PC-3 (cell line): Measurements from ENCODE around the gene PLA2G3. TPM values are rescaled to one million over a fixed set of nuclear protein-coding genes. Genes with fewer than 3 reads are reported as not detected.

Experiments used
- ATAC-seq: fragments of 200-7000 bp; cut with Tn5 transposase; 2 replicates; pipeline ENCODE4 v1.9.1; 2020; ENCODE audit warnings: mild to moderate bottlenecking, moderate library complexity
- BruUV-seq: library from RNA; stranded (reverse); fragments of 400-500 nt; replicated peaks from 2 replicates; lab custom pipeline; 2021; lab: Mats Ljungman, UMichigan
- CTCF ChIA-PET: fragments of 300-600 bp; sonication (Branson Sonifier 250); formaldehyde crosslinking; loops from one replicate; lab custom pipeline; 2022; ENCODE audit warnings: antibody characterized with exemption; lab: Charles Lee
- POLR2A ChIA-PET: fragments of 300-600 bp; sonication (Branson Sonifier 250); formaldehyde crosslinking; loops from one replicate; lab custom pipeline; 2022; ENCODE audit warnings: antibody characterized with exemption; ENCODE audit not compliant: unreplicated experiment; lab: Charles Lee
- DNase-seq: peaks from one replicate; pipeline ENCODE4 v3.0.0-alpha.2; 2015
- H2AFZ ChIP-seq: fragments of 300-600 bp; sonication (generic); 2 replicates; pipeline ENCODE4 v1.6.0; 2016; ENCODE audit warnings: antibody characterized with exemption, low read length
- H3F3A ChIP-seq: fragments of 300-600 bp; sonication (generic); one replicate; pipeline ENCODE4 v1.6.0; 2017; ENCODE audit warnings: antibody characterized with exemption, low read length, control low read depth, mild to moderate bottlenecking; ENCODE audit not compliant: unreplicated experiment
- H3K27ac ChIP-seq: fragments of 300-600 bp; sonication (generic); 2 replicates; pipeline ENCODE4 v1.5.1; 2016; ENCODE audit warnings: mild to moderate bottlenecking, low read length
- H3K27me3 ChIP-seq: fragments of 300-600 bp; sonication (generic); 2 replicates; pipeline ENCODE4 v1.6.1; 2016; ENCODE audit warnings: low read length, mixed read lengths
- H3K36me3 ChIP-seq: fragments of 300-600 bp; sonication (generic); 2 replicates; pipeline ENCODE4 v1.6.1; 2016; ENCODE audit warnings: low read depth, mixed run types, low read length, mixed read lengths
- H3K4me1 ChIP-seq: fragments of 300-600 bp; sonication (generic); 2 replicates; pipeline ENCODE4 v1.5.1; 2016; ENCODE audit warnings: low read length; ENCODE audit not compliant: insufficient read depth
- H3K4me2 ChIP-seq: fragments of 300-600 bp; sonication (generic); 2 replicates; pipeline ENCODE4 v1.6.0; 2016; ENCODE audit warnings: low read length
- H3K4me3 ChIP-seq: fragments of 300-600 bp; sonication (generic); 2 replicates; pipeline ENCODE4 v1.5.1; 2016; ENCODE audit warnings: mild to moderate bottlenecking, low read length, mixed read lengths
- H3K79me2 ChIP-seq: fragments of 300-600 bp; sonication (generic); 2 replicates; pipeline ENCODE4 v1.6.1; 2017; ENCODE audit warnings: low read length, mixed read lengths
- H3K9ac ChIP-seq: fragments of 300-600 bp; sonication (generic); 2 replicates; pipeline ENCODE4 v1.6.0; 2016; ENCODE audit warnings: mild to moderate bottlenecking, low read length
- H3K9me2 ChIP-seq: fragments of 300-600 bp; sonication (generic); replicated peaks from 2 replicates; pipeline ENCODE4 v1.6.1; 2016; ENCODE audit warnings: mixed run types, low read length, mixed read lengths
- H3K9me3 ChIP-seq: fragments of 300-600 bp; sonication (generic); 2 replicates; pipeline ENCODE4 v1.6.1; 2016; ENCODE audit warnings: low read length, mixed read lengths
- H4K20me1 ChIP-seq: fragments of 300-600 bp; sonication (generic); 2 replicates; pipeline ENCODE4 v1.6.1; 2016; ENCODE audit warnings: low read length, mixed read lengths
- CTCF ChIP-seq: fragments of 300-600 bp; sonication (generic); conservative IDR thresholded peaks from 2 replicates; pipeline ENCODE4 v1.5.1; 2017; ENCODE audit warnings: antibody characterized with exemption, low read depth, mild to moderate bottlenecking, low read length
- EZH2 ChIP-seq: fragments of 300-600 bp; sonication (generic); IDR thresholded peaks from one replicate; pipeline ENCODE4 v1.6.1; 2017; ENCODE audit warnings: antibody characterized with exemption, mild to moderate bottlenecking, low read length; ENCODE audit not compliant: unreplicated experiment
- EZH2phosphoT487 ChIP-seq: fragments of 300-600 bp; sonication (generic); IDR thresholded peaks from 2 replicates; pipeline ENCODE4 v1.6.1; 2018; ENCODE audit warnings: mild to moderate bottlenecking, antibody characterized with exemption, low read length, borderline replicate concordance
- intact Hi-C: fragments of 100-400 bp; cut with micrococcal nuclease; formaldehyde crosslinking; loops from 2 replicates; pipeline ENCODE4 v1.9.0; 2023
- total RNA-seq: library from RNA; depleted of rRNA; stranded (reverse); fragments of >200 nt; gene quantifications from 2 replicates; pipeline ENCODE4 v1.2.3, GENCODE V29; 2014

The PLA2G3 gene
- total RNA-seq, 1 experiment from 2014 or later = not detected

GRCh38 chr22:31094021-31094551, 46.2 kb downstream of the PLA2G3 start:
- no peak overlapping the region for H3K9ac ChIP-seq
- H3K4me2 ChIP-seq = no peak overlapping the region
- ChIA-PET POLR2A (no interaction called here), CTCF (no interaction called here)
- no peaks in the 10 kb centered on the region for H3K4me1 ChIP-seq
- intact Hi-C loops = no loop called here
- ATAC-seq (no peak), DNase-seq (no peak)
- no peaks in the 10 kb centered on the region for H3K27me3 ChIP-seq
- H3F3A ChIP-seq = no peaks in the 10 kb centered on the region
- BruUV-seq = no TSS peak
- H4K20me1 ChIP-seq = no peaks in the 10 kb centered on the region
- no peak overlapping the region for H3K4me3 ChIP-seq
- no peaks in the 10 kb centered on the region for H3K9me2 ChIP-seq
- no peak overlapping the region for H2AFZ ChIP-seq
- H3K27ac ChIP-seq = no peak overlapping the region
- TF ChIP-seq EZH2phosphoT487 = no peak
- H3K9me3 ChIP-seq = no peaks in the 10 kb centered on the region
- peaks cover 32% of the 10 kb centered on the region; the same call in 1 of the 2 replicates for H3K36me3 ChIP-seq
- H3K79me2 ChIP-seq = no peaks in the 10 kb centered on the region

GRCh38 chr22:31093086-31093850, 47.0 kb downstream of the PLA2G3 start:
- Histone ChIP-seq H4K20me1 (no peaks in the 10 kb centered on the region), H3K4me3 (no peak overlapping the region), H3K36me3 (peaks cover 32% of the 10 kb centered on the region; the same call in 1 of the 2 replicates), H3K9me2 (no peaks in the 10 kb centered on the region), H3K4me1 (no peaks in the 10 kb centered on the region), H3K27me3 (no peaks in the 10 kb centered on the region), H3K79me2 (no peaks in the 10 kb centered on the region), H3K9me3 (no peaks in the 10 kb centered on the region), H2AFZ (no peak overlapping the region), H3K4me2 (no peak overlapping the region), H3K9ac (no peak overlapping the region), H3K27ac (no peak overlapping the region), H3F3A (no peaks in the 10 kb centered on the region)
- ChIA-PET CTCF (no interaction called here), POLR2A (no interaction called here)
- TF ChIP-seq CTCF = no peak
- TF ChIP-seq EZH2 = no peak
- no peak for TF ChIP-seq EZH2phosphoT487
- ATAC-seq (no peak), DNase-seq (no peak)
- intact Hi-C loops = no loop called here
- BruUV-seq = no TSS peak

DNA sequence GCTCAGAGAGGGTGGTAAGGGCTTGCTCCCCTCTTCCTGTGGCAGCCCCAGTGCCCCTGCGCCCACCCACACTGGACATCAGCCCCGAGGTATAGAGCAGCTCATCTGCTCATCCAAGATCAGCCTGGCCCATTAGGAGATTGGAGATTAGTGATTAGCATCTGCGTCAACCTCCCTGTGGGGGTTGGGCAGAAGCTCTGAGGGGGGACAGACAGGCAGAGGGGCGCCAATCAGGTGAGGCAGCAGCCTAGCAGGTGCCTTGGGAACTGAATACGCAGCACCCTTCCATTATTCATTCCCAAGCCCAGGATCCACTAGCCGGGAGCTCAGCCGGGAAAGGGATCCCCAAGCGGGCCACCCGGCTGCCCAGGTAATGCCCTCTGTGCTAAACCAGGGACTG, 48.1 kb downstream of the PLA2G3 start:
- CTCF ChIA-PET = no interaction called here
- H3K36me3 ChIP-seq = peaks cover 27% of the 10 kb centered on the region; the same call in 1 of the 2 replicates
- no peak overlapping the region for H3K9ac ChIP-seq

More for the DNA sequence above, 48.1 kb downstream of the PLA2G3 start:
- BruUV-seq = no TSS peak
- H3F3A ChIP-seq = no peaks in the 10 kb centered on the region
- H3K4me2 ChIP-seq = no peak overlapping the region
- H3K4me3 ChIP-seq = no peak overlapping the region
- H3K27ac ChIP-seq = no peak overlapping the region
- H4K20me1 ChIP-seq = no peaks in the 10 kb centered on the region
- no peaks in the 10 kb centered on the region for H3K79me2 ChIP-seq
- H3K9me2 ChIP-seq = no peaks in the 10 kb centered on the region
- DNase-seq = no peak
- H3K9me3 ChIP-seq = no peaks in the 10 kb centered on the region
- intact Hi-C loops = no loop called here
- H2AFZ ChIP-seq = no peak overlapping the region
- no peaks in the 10 kb centered on the region for H3K27me3 ChIP-seq
- ATAC-seq = no peak
- POLR2A ChIA-PET = no interaction called here
- no peaks in the 10 kb centered on the region for H3K4me1 ChIP-seq
- TF ChIP-seq EZH2phosphoT487 (no peak), EZH2 (no peak), CTCF (no peak)
